Lower leg skin (tissue), 4 donors: ENCODE measurements around the gene GAS6. TPM values are rescaled to one million over a fixed set of nuclear protein-coding genes. Genes with fewer than 3 reads are reported as not detected.

Experiments
- DNase-seq, 2 donors: peaks; one replicate each; pipeline ENCODE4 v3.0.0-alpha.2; 2019; ENCODE audit warnings: low spot score in 2 of 2
- H3K4me3 ChIP-seq: fragments of 200-600 bp; sonication (generic); 2 replicates; pipeline ENCODE4 v1.5.1; 2017; ENCODE audit warnings: mild to moderate bottlenecking, low read depth; ENCODE audit not compliant: poor library complexity, severe bottlenecking
- CTCF ChIP-seq, 3 donors: fragments of 450-650 bp; IDR thresholded peaks; one replicate each; pipeline ENCODE4 v1.5.1; 2016; ENCODE audit warnings: antibody characterized with exemption in 3 of 3, mild to moderate bottlenecking in 3 of 3, moderate library complexity in 2 of 3
- POLR2A ChIP-seq, 2 donors: fragments of 450-650 bp; IDR thresholded peaks; one replicate each; pipeline ENCODE4 v1.6.1; 2016 to 2017; ENCODE audit warnings: antibody characterized with exemption in 2 of 2, mild to moderate bottlenecking in 1 of 2, moderate library complexity in 1 of 2
- WGBS, 2 donors: methylation state at CpG; one replicate each; pipeline ENCODE4 v1.1.5; 2018; 5-methylcytosine and 5-hydroxymethylcytosine counted together
- intact Hi-C: fragments of 100-400 bp; cut with DNase I; formaldehyde crosslinking; loops from one replicate; pipeline ENCODE4 v1.15.0; 2023; ENCODE audit warnings: low total_unique reads
- total RNA-seq, 4 donors: library from RNA; depleted of rRNA; stranded (reverse); fragments of >200 nt; gene quantifications; one replicate each; pipeline ENCODE4 v1.1.0, GENCODE V29; 2016

Gene GAS6
- total RNA-seq, 4 donors from 2014 or later, result 176 to 307 (median 213) TPM

- intact Hi-C loops, result no loop called here
- TF ChIP-seq CTCF (IDR thresholded peaks at IDR 0.05) (no peak), POLR2A (IDR thresholded peaks at IDR 0.05) (no peak)
- H3K4me3 ChIP-seq, result no peak overlapping the region
- 84 to 88% methylated on average over 34 to 42 of the region's 45 CpGs for WGBS, 2 donors
- no peak for DNase-seq
These were observed 40.7 kb downstream of the GAS6 start for GRCh38 chr13:113822956-113823744.

- WGBS, 2 donors, result 91 to 95% methylated on average over 7 to 12 of the region's 12 CpGs
- DNase-seq, result no peak
- H3K4me3 ChIP-seq, result no peak overlapping the region
- intact Hi-C loops, result no loop called here
- TF ChIP-seq POLR2A (IDR thresholded peaks at IDR 0.05), result no peak
- TF ChIP-seq CTCF (IDR thresholded peaks at IDR 0.05), result no peak
These were observed 41.6 kb downstream of the GAS6 start for GRCh38 chr13:113822266-113822665.

GRCh38 chr13:113821847-113822246 is 42.0 kb downstream of the GAS6 start:
- intact Hi-C loops, result no loop called here
- no peak for DNase-seq
- TF ChIP-seq POLR2A (IDR thresholded peaks at IDR 0.05) (no peak), CTCF (IDR thresholded peaks at IDR 0.05) (no peak)
- H3K4me3 ChIP-seq, result no peak overlapping the region
- WGBS, 2 donors, result 87 to 91% methylated on average over 23 to 24 of the region's 24 CpGs

- 16 to 17% methylated on average over 32 to 53 of the region's 54 CpGs for WGBS, 2 donors
- TF ChIP-seq CTCF (IDR thresholded peaks at IDR 0.05), result no peak
- TF ChIP-seq POLR2A (IDR thresholded peaks at IDR 0.05), result no peak
- intact Hi-C loops, result no loop called here
- H3K4me3 ChIP-seq, result no peak overlapping the region
- DNase-seq, result peak; percentile 94 to 95
These were observed 42.8 kb downstream of the GAS6 start for GRCh38 chr13:113820813-113821651.

GRCh38 chr13:113819731-113820715 is 43.9 kb downstream of the GAS6 start:
- no peak for TF ChIP-seq POLR2A (IDR thresholded peaks at IDR 0.05)
- no peak for TF ChIP-seq CTCF (IDR thresholded peaks at IDR 0.05)
- H3K4me3 ChIP-seq, result no peak overlapping the region
- 62 to 74% methylated on average over 43 to 50 of the region's 52 CpGs for WGBS, 2 donors
- no peak for DNase-seq
- intact Hi-C loops, result loop anchor here (5.0 kb wide), 1 partner anchor 127 kb away; no protein-coding TSS in a partner anchor
